LNCaP clone FGC (cell line): ENCODE measurements around the gene KRTAP10-12.

Experiments
- DNase-seq: peaks from one replicate; pipeline ENCODE4 v3.0.0-alpha.2; 2011; ENCODE audit warnings: low read depth
- H3K4me3 ChIP-seq: 2 replicates; pipeline ENCODE4 v1.5.1; 2011; ENCODE audit warnings: mild to moderate bottlenecking, low read depth, low read length, control low read depth
- TF ChIP-seq, protein P1 (sequence below): IDR thresholded peaks from 2 replicates; pipeline ENCODE4 v1.5.1; 2012; ENCODE audit warnings: mild to moderate bottlenecking; ENCODE audit not compliant: control insufficient read depth, insufficient read depth; ENCODE audit errors: extremely low read depth

KRTAP10-12 gene

DNA sequence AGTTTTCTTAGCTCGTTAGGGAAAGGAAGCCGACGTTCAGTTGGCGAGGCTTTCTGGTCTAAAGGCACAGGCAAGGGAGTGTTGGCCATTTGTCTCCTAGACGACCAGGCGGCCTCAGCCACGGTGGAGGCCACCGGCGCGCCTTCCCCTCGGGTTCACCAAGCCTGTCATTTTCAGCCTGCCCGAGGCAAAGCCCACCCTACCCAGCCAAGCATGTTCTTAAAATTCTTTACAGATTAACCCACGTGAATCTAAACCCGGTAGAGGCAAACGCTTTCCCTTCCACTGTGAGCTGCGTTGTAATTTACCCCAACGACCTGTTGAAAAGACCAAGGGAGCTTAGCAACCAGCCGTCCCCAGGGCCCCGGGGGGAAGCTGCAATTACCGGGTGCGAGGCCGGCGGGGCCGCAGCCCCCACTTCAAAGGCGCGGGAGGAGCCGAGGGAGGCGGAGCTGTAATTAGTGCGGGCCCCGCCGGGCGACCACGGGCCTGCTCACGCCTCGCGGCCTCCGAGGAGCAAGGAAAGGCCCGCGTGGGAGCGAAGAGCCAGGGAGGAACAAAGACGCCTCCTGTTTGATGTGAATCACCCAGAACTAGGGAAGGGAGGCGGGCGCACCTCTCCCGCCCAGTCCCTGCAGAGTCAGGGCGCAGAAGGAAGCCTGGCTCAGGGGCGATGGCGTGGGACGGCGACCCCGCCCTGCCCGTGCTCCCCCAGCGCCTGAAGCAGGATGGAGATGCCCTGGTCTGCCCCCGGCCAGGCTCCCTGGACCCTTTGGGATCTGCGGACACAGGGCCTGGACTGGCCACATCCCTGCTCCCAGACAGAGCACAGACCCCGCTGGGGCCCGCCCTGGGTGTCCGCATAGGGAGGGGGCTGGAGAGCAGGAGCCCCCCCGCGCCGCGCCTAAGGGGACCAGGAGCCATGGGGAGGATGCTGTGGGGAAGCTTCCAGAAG lies 26.5 kb downstream of the KRTAP10-12 start:
- TF ChIP-seq, protein P1, sequence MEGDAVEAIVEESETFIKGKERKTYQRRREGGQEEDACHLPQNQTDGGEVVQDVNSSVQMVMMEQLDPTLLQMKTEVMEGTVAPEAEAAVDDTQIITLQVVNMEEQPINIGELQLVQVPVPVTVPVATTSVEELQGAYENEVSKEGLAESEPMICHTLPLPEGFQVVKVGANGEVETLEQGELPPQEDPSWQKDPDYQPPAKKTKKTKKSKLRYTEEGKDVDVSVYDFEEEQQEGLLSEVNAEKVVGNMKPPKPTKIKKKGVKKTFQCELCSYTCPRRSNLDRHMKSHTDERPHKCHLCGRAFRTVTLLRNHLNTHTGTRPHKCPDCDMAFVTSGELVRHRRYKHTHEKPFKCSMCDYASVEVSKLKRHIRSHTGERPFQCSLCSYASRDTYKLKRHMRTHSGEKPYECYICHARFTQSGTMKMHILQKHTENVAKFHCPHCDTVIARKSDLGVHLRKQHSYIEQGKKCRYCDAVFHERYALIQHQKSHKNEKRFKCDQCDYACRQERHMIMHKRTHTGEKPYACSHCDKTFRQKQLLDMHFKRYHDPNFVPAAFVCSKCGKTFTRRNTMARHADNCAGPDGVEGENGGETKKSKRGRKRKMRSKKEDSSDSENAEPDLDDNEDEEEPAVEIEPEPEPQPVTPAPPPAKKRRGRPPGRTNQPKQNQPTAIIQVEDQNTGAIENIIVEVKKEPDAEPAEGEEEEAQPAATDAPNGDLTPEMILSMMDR, result no peak
- no peak overlapping the region for H3K4me3 ChIP-seq
- no peak for DNase-seq

DNA sequence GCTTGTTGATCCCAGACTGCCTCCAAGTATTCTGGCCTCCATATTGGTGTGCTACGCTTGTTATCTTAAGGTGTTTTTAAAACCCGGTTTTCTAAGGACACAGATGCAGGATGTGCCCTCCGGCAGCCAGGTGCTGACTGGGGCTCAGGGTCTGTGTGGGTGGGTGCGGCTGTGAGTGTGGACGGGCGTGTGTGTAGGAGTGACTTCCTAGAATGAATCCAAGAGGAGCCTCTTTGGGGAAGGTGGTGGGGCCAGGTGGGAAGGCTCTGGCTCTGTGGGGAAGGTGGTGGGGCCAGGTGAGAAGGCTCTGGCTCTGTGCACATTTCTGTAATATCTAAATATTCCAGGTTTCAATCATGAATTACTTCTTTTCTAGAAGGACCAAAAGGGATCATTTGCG lies 27.2 kb downstream of the KRTAP10-12 start:
- no peak overlapping the region for H3K4me3 ChIP-seq
- TF ChIP-seq, protein P1, result no peak
- DNase-seq, result no peak

DNA sequence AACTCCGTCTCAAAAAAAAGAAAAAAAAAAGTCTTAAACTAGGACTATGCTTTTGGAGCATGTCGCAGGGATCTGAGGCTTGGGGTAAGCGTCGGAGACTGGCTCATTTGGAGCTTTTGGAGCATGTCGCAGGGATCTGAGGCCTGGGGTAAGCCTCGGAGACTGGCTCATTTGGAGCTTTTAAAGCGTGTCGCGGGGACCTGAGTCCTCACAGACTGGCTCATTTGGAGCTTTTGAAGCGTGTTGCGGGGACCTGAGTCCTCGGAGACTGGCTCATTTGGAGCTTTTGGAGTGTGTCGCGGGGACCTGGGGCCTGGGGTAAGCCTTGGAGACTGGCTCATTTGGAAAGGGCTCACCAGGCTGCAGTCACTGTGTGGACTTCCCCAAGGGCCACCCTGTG lies 28.0 kb downstream of the KRTAP10-12 start:
- H3K4me3 ChIP-seq, result no peak overlapping the region
- TF ChIP-seq, protein P1, result no peak
- no peak for DNase-seq

DNA sequence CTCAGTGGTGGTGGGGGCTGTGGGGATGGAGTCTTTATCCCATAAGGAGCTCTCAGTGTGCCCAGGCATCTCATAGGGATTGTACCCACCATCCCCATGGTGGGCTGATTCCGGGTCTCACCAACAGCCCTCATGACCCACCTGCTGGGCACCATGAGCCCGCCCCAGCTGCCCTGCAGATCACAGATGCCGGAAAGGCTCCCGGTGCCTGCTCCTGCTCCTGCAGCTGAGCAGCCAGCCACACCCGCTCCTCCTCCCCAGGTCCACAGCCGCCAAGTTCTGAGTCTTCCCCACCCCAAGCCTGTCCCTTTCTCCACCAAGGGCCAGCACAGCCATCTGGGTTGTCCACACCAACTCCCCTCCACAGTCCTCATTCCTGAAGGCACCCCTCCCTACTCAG lies 29.9 kb downstream of the KRTAP10-12 start:
- TF ChIP-seq, protein P1, result no peak
- H3K4me3 ChIP-seq, result no peak overlapping the region
- no peak for DNase-seq

DNA sequence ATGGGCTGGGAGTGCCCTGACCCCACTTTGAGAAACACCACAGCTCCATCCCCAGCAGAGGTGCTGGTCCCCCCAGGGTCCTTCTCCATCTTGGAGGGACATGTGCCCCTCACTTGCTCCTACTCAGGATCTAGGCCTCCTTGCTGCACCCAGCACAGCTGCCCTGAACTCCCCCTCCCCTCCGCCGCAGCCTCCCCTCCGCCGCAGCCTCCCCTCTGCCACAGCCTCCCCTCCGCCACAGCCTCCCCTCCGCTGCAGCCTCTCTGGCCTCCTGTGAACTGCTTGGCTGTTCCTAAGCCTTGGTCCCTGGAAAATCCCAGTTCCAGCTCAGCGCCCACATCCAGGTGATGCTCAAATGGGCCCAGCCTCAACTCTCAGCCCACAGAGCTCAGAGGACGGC lies 30.3 kb downstream of the KRTAP10-12 start:
- TF ChIP-seq, protein P1, result no peak
- no peak overlapping the region for H3K4me3 ChIP-seq
- no peak for DNase-seq

DNA sequence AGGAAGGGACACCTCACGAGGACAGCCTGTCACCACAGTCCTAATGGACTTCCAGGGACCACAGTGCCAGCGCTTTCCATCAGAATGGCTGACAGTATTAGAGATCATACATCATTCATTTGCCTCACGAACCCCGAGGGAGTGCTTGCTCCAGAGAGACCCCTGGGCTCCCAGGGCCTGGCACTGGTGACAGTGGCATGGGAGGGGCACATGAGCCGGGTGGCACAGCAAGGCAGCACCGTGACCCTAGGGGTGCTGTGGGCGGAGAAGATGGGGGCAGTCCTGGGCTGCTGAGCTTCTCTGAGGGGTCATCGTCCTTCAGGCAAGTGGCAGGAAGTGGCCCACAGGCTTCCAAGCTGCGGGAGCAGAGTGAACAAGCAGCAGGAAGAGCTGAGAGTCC lies 30.8 kb downstream of the KRTAP10-12 start:
- TF ChIP-seq, protein P1, result no peak
- DNase-seq, result no peak
- no peak overlapping the region for H3K4me3 ChIP-seq
